GM19372 (cell line): ENCODE data around the gene TTYH2.

Source experiments
- ATAC-seq: cut with Tn5 transposase; IDR thresholded peaks from one replicate; pipeline ENCODE4 v1.9.1; 2021; ENCODE audit warnings: mild to moderate bottlenecking, low read depth, moderate library complexity; ENCODE audit not compliant: unreplicated experiment

The TTYH2 gene

DNA sequence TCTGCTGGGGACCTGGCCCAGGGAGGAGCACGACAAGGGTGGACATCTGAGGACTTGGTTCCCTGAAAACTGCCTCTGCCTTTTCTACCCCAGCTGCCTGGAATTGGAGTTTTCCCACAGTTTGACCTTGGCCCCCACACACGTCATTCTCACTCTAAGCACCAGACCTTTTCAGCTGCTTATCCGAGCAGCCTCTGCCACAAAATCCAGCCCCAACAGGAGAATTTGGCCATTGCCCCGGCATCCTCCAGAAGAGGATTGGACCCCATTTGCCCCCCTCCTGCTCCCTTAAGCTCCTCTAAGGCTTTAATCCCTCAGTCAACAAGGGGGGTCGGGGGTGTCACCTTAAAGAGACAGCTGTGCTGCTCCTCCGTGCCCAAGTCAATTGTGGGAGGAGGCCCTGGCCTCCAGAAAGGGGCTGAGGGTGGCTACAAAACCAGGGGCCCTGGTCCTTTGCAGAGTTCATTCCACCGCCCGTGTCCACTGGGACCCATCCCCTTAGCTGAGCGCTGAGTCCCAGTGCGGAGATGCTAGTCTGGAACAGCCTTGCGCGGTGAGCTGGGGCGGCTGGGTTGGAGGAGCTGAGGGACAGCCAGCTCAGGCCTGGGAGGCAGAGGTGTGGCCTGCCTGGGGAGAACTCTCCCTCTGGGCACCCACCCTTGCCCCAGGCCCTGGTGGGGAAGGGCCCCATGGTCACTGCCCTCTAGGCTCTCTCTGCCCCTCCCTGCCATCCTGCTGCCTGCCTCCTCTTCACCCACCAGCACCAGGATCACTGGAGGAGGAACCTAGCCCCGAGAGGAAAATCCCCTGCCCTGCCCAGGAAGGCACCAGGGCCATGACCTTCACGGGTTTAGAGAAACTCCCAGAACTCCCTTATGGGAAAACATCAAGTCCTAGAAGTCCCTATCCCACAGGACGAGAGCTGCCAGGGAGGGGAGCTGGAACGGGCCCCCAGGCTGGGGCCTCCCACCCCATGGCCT lies 18.8 kb downstream of the TTYH2 start:
- no peak for ATAC-seq

DNA sequence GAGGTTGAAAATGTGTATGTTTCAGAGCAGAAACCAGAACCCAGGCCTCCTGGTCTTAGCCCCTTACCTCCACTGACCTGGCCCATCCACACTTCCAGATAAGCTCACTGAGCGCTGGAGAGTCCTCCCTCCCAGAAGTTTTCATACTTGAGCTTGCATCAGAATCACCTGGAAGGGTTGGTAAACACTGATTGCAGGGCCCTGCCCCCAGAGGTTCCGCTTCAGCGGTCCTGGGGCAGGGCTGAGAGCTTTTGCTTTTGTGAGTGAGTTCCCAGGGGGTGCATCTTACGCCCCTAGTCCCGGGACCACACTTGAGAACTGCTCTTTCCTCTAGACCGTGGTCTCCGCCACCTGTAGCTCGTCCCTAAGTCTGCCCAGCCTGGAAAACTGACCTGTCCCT lies 20.6 kb downstream of the TTYH2 start:
- no peak for ATAC-seq

DNA sequence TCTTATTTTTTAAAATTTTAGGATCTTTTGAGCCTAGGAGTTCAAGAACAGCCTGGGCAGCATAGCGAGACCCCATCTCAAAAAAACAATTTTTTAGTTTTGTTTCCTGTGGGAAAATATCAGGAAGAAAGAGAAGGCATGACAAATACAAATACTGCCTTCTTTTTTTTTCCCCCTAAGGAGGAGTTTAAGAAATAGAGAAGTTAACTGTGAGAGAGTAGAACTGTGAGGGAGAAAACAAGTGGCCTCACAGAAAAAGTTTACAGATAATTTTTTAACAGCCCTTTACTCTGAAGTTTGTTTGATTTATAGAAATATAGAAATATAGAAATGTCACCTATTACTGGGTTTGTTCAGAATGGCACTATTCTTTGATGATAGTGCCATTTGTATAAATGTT lies 21.1 kb downstream of the TTYH2 start:
- ATAC-seq = no peak

DNA sequence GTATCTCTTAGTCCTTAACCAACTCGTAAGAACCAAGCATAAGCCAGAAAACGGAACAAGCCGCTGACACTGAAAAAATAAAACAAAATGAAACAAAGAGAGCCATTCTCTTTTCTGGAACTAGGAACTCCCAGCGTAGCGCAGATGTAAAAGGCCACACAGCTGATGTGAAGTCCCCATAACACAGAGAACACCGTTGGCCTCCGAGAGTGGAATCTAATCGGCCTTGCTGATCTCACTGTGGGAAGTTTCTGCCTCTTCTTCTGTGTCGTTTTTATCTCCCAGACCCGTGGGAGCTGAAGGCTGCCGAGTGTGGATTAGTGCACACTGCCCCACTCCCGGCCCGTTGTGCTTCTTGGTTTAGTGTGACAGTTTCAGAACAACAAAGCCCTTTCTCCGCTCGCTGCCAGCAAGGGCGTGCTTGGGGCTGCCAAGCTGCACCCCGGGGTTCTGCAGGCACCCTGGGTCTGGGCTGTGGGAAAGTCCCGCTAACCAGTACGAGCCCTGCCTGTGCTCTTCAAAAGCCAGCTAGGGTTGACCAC lies 21.7 kb downstream of the TTYH2 start:
- ATAC-seq = no peak

DNA sequence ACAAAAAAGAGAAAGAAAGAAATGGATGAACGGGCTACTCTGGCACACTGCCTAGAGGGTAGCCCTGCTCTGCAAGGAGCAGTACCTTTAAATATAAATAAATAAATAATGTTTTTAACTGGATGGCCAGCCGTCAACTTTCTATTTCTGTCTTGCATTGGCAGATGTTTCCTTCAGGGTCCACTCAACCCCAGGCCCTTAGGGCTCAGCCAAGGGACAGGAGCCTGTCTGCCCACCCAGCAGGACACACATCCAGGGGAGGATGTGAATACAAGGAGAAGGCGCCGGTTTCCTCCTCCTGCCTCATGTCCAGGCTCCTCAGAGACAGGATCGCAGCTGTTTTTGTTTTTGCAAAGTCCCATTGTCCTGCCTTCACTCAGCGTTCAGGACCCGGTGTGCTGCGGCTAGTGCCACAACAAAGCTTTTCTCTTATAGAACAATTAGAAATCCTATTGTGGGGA lies 22.6 kb downstream of the TTYH2 start:
- no peak for ATAC-seq

DNA sequence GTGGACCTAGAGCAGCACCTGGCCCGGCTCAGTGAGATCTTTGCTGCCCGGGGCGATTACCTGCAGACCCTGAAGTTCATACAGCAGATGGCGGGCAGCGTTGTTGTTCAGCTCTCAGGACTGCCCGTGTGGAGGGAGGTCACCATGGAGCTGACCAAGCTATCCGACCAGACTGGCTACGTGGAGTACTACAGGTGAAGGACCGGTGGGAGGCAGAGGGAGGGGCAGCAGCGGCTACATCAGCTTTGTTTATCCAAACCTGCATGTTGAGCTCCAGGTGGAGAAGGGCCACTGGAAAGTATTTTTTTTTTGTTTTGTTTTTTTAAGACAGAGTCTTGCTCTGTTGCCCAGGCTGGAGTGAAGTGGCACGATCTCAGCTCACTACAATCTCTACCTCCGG lies 23.9 kb downstream of the TTYH2 start:
- no peak for ATAC-seq

DNA sequence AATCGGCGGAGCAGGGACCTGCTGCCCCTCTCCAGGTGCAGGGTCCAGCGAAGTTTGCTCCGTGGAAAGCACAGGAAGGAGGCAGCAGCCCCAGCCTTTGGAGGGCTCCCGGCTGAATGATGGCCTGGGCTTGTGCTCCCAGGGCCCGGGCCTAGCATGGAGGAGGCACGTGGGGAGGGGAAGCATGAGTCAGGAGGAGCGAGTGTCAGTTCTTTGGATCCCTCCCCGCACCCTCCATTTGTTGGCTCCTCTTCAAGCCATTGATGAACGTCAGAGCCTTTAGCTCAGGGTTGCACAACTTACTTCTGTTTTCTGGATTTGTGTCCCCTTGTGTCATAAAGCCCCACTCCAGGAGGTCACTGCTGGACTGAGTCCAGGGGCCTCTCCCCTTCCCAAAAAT lies 25.8 kb downstream of the TTYH2 start:
- no peak for ATAC-seq

DNA sequence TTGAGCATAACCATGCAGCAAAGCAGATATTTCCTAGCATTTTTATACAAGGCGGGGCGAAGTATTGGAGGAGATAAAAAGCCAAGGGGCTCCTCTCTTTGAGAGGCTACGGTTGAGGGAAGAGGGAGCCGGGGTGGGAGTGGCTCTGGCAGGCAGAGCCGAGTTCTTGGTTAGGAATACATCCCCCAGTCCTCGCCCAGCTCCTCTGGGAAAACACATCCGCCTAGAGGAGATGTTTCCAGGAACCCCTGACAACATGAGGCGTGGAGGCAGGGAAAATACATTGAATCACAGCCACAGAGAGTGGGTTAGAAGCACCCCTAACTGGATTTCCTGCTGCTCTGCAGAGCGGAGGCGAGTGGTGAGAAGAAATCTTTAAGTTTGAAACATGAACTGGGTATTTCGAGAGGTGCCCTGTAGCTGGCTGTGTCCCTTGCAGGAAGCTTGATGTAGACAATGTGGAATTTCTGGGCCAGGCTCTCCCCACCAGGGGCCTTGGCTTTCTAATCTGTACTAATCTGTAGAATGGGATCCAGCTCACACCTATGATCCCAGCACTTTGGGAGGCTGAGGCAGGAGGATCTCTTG lies 27.3 kb downstream of the TTYH2 start:
- ATAC-seq = no peak

DNA sequence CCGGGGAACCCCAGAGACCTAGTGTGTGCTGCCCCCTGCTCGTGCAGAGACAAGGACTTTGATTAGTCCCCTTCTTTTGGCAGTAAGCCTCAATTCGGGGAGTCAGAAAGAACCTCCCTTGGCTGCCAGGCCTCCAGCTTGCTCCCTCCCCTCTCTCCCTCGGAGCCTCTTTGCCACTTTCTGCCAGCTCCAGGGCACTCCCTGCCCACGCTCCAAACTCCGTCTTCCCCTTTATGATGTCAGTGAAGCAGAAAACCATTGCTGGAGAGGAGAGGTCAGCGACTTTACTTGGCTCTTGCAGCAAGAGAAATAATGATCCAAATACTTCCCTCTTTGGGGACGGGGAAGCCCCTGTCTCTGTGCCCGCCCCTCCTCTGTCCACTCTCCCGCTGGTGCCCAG lies 28.1 kb downstream of the TTYH2 start:
- no peak for ATAC-seq

DNA sequence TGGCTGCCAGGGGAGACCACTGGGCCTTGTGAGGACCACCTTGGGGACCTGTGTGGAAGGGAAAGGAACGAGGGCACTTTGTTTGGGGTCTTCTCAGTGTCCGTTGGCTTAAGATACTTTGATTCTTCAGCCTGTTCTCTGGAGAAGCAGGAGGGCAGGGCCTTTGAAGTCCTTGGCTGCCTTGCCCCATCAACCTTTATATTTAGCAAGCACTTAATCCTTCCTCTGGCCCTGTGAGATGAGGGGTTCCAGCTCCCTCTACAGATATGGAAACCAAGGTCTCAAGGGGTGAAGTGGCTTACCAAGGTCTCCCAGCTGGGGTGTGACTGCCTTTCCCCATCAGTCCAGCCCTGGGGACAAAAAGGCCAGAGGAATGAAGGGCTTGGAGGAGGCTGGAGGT lies 28.5 kb downstream of the TTYH2 start:
- no peak for ATAC-seq

DNA sequence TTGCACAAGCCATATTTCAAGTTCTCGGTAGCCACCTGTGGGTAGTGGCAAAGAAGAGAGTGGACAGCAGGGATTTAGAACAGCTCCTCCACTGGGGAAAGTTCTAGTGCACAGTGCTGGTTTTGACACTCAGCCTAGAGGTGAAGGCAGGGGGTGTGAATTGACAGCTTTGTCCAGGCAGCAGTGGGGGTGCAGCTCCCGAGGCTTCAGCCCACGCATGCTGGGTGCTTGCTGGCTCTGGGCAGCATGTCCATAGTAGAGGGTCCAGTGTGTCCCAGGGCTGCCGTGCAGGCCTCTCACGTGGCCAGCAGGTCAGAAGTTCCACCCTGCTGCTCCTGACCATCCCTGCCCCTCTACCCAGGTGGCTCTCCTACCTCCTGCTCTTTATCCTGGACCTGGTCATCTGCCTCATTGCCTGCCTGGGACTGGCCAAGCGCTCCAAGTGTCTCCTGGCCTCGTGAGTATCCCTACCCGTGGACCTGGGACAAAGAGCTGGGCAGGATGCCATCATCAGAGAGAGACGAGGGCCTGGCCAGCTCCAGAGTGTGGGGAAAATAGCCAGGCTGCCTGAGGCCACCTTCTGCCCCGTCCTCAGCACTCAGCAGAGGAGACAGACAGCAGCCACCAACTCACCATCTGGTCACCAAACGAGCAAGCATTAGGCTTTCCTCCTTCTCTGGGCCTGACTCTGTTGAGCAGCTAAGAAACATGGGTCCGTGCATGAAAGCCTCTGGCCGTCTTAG lies 29.8 kb downstream of the TTYH2 start:
- ATAC-seq = no peak

DNA sequence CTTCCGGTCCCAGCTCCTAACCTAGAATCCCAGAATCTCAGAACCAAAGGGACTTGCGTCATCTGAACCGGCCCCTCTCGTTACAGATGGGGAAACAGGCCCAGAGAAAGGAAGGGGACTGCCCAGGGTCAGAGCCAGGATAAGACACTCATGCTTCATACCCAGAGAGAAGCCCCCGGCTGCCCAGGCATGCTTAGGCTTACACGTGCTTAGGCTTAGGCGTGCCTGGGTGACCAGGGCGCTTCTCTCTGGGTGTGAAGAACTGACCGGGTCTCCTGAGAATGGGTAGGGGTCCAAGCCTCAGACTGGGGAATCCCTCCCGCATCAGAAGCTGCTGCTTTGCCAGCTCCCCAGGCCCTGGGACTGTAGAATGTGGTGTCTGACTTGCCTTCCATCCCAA lies 30.8 kb downstream of the TTYH2 start:
- no peak for ATAC-seq

DNA sequence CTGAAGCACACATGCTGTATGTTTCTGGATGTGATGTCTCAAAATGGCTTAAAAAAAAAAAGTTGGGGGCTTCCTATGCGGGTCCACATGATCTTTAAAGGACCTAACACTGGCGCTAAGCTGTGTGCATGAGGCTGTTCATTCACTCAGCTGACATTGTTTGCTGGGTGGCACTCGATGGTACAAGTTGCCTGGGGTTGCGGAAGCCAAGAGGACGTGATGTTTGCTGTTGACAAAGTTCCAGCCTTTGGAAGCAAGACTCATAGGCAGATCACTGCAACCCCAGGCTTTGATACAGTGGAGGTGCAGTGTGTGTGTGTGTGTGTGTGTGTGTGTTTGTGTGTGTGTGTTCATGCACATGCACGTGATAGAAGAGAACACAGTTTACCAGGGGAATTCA lies 31.2 kb downstream of the TTYH2 start:
- no peak for ATAC-seq

DNA sequence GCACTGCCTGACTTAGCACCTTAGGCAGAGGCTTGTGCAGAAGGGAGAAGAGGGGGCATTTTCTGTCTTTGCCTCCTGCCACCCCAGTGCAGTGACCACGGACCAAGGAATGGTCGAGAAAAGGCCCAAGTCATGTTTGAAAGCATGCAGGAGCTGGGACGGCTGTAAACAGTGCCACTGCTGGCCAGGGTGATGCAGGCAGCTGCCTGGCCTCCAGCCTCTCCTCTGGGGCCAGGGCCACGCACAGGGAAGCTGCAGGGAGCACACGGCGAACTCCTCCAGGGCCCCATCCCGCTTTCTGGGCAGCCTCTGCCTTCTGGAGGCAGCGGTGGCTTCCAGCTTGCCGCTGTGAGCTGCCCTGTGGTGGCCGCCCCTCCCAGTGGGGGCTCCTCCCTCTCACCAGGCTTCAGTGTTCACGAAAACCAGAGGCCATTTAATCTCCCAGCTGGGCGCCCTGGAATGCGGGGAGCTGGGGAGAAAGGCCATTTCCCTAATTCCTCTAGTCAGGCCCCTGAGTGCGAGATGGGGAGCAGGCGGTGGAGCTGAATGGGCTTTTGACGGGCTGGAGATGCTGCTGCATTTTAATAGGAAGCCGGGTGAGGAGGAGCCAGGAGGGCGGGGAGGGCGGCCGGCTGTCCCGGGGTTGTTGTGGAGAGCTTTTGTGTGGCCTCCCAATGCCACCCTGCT lies 31.9 kb downstream of the TTYH2 start:
- no peak for ATAC-seq

DNA sequence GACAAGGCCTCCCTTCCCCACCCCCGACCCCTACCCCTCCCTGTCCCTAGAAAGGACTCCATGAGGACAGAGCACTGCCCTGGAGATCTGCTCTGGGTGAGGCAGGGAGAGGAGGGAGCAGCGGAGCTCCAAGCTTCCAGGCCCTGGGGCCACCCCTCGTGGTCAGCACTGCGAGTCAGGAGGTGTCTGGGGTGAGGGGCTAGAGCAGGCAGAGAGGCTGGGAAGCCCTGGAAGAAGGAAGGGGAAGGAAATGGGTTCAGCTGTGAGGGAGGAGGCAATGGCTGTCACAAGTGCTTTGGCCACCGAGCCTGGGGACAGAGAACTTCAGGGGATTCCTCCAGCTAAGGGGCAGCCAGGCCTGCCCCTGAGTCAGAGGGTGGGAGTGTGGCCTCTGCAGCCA lies 32.5 kb downstream of the TTYH2 start:
- no peak for ATAC-seq

DNA sequence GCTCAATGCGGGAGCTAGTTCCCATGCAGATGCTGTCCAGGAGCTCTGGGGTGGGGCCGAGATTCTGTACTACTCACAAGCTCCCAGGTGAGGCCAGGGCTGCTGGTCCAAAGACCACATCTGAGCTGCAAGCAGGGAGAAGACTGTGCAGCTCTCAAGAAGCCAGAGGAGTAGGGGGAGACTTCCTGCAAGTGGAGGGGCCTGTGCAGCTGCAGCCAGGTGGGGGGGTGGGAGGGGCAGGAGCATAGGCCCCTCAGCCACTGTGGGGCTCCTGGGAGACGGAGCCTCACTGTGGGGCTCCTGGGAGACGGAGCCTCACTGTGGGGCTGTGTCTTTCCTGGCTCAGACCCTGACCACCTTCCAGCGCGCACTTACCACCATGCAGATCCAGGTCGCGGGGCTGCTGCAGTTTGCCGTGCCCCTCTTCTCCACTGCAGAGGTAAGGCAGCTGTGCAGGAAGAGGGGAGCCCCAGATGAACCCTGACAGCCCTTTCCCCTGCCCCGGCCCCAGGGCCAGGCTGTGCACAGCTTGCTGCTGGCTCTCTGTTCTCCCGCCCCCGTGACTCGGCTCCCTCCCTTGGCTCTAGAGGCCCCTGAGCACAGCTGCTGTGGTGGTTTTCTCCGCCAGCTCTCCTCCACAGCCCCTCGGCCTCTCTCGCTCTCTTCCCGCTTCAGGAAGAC lies 36.4 kb downstream of the TTYH2 start:
- ATAC-seq = no peak

DNA sequence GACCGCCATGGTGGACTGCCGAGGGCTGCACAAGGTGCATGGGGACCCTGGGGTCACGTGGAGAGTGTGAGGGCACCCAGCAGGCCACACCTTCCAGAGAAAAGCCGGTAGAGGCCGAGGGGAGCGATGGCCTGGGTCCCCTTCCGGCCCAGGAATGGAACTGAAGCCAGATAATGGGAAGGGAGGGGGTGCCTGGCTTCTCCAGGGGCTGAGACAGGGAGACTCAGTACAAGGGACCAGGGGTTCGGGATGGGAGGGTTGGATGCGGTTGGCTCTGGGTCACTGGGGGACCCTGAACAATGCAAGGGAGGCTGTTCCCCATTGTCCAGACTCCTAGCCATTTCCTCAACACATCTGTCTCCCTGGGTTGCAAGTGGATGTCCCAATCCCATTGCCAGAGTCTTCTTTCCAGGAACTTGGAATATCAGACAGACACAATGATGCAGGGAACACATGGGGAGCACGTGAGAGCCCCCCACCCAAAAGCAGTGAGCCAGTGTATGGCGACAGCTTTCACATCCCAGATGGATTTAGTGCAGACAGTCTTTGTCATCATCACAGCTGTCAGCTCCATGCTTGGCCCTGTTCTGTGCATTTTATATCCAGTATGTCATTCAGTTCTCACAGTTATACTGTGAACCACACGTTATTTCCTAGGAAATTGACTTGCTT lies 37.1 kb downstream of the TTYH2 start:
- no peak for ATAC-seq

DNA sequence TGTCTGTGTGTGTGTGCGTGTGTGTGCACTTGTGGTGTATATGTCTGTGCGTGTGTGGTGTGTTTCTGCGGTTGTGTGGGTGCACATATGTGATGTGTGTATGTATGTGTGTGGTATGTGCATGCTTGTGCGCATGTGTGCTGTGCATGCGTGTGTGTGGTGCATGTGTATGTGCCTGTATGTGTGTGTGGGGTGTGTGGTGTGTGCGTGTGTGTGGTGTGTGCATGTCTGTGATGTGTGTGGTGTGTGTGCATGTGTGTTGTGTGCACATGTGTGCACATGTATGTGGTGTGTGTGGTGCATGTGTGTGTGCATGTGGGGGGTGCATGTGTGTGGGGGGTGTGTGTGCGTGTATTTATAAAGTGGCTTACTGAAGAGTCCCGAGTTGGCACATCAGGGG lies 37.7 kb downstream of the TTYH2 start:
- ATAC-seq = no peak

DNA sequence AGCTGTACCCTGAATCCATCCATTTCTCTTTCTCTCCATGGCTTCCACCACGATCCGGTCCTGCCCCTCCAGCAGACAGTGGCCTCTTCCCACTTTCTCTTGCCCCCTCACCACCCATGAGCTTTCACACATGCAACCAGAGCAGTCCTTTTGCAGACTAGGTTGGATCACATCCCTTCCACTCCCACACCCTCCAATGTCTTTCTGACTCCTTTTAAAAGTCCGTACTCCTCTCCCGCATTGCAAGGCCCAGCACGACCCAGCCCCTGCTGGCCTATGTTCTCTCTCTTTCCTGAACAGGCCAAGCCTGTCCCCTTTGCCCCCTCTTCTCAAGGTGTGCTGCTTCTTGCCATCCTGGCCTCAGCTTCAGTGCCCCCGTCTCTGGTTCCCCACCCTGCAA lies 38.2 kb downstream of the TTYH2 start:
- no peak for ATAC-seq
